ENCODE measurements around the gene RAB3D.
"Not testable (repeated sequence)": the region's sequence is repeated elsewhere in the genome, so short reads cannot be mapped to it uniquely, and the experiment has no call there.

RAB3D gene

GRCh38 chr19:11333838-11334237 lies 5.6 kb downstream of the RAB3D start:
- H3K36me3 Mint-ChIP-seq (ENCODE audit: low read depth); H3K27me3 Mint-ChIP-seq; H3K27ac Mint-ChIP-seq; H3K4me3 Mint-ChIP-seq; H3K9me3 Mint-ChIP-seq: not testable (repeated sequence)
- H3K4me1 Mint-ChIP-seq (ENCODE audit: low read depth), result peaks cover 15% of the 10 kb centered on the region

- no peak overlapping the region for H3K27ac Mint-ChIP-seq
- H3K36me3 Mint-ChIP-seq (ENCODE audit: low read depth), result peaks cover 9% of the 10 kb centered on the region
- H3K4me3 Mint-ChIP-seq, result no peak overlapping the region
- no peaks in the 10 kb centered on the region for H3K27me3 Mint-ChIP-seq
- no peaks in the 10 kb centered on the region for H3K9me3 Mint-ChIP-seq
- peaks cover 7% of the 10 kb centered on the region for H3K4me1 Mint-ChIP-seq (ENCODE audit: low read depth)
Measured at GRCh38 chr19:11332822-11333221, 6.6 kb downstream of the RAB3D start.

GRCh38 chr19:11331502-11331901 lies 8.0 kb downstream of the RAB3D start:
- H3K4me1 Mint-ChIP-seq (ENCODE audit: low read depth), result no peaks in the 10 kb centered on the region
- peaks cover 9% of the 10 kb centered on the region for H3K36me3 Mint-ChIP-seq (ENCODE audit: low read depth)
- no peak overlapping the region for H3K4me3 Mint-ChIP-seq
- H3K27ac Mint-ChIP-seq, result no peak overlapping the region
- no peaks in the 10 kb centered on the region for H3K9me3 Mint-ChIP-seq
- no peaks in the 10 kb centered on the region for H3K27me3 Mint-ChIP-seq

GRCh38 chr19:11330127-11330526 lies 9.3 kb downstream of the RAB3D start:
- Mint-ChIP-seq H3K36me3 (ENCODE audit: low read depth) (peaks cover 4% of the 10 kb centered on the region), H3K4me3 (no peak overlapping the region)

GRCh38 chr19:11325544-11325943 lies 13.9 kb downstream of the RAB3D start:
- peaks cover 27% of the 10 kb centered on the region for H3K4me1 Mint-ChIP-seq (ENCODE audit: low read depth)
- H3K4me3 Mint-ChIP-seq, result no peak overlapping the region
- H3K36me3 Mint-ChIP-seq (ENCODE audit: low read depth), result no peaks in the 10 kb centered on the region
- H3K27me3 Mint-ChIP-seq, result peaks cover 3% of the 10 kb centered on the region
- no peaks in the 10 kb centered on the region for H3K9me3 Mint-ChIP-seq
- H3K27ac Mint-ChIP-seq, result no peak overlapping the region

More at GRCh38 chr19:11330127-11330526, 9.3 kb downstream of the RAB3D start:
- H3K9me3 Mint-ChIP-seq, result no peaks in the 10 kb centered on the region
- H3K27ac Mint-ChIP-seq, result no peak overlapping the region
- H3K4me1 Mint-ChIP-seq (ENCODE audit: low read depth), result no peaks in the 10 kb centered on the region
- H3K27me3 Mint-ChIP-seq, result no peaks in the 10 kb centered on the region

GRCh38 chr19:11324748-11325389 lies 14.6 kb downstream of the RAB3D start:
- H3K4me1 Mint-ChIP-seq (ENCODE audit: low read depth), result peaks cover 27% of the 10 kb centered on the region
- no peaks in the 10 kb centered on the region for H3K36me3 Mint-ChIP-seq (ENCODE audit: low read depth)
- peak overlapping the region; percentile 81 for H3K27ac Mint-ChIP-seq
- H3K4me3 Mint-ChIP-seq, result no peak overlapping the region
- H3K27me3 Mint-ChIP-seq, result peaks cover 4% of the 10 kb centered on the region
- H3K9me3 Mint-ChIP-seq, result no peaks in the 10 kb centered on the region

- Mint-ChIP-seq H3K4me3 (peak overlapping the region; percentile 28), H3K9me3 (no peaks in the 10 kb centered on the region), H3K4me1 (ENCODE audit: low read depth) (peaks cover 27% of the 10 kb centered on the region), H3K36me3 (ENCODE audit: low read depth) (no peaks in the 10 kb centered on the region), H3K27ac (peak overlapping the region; percentile 81), H3K27me3 (peaks cover 4% of the 10 kb centered on the region)
Measured at GRCh38 chr19:11324079-11324661, 15.3 kb downstream of the RAB3D start.

GRCh38 chr19:11323601-11324078 lies 15.8 kb downstream of the RAB3D start:
- peak overlapping the region; percentile 28 for H3K4me3 Mint-ChIP-seq
- peaks cover 4% of the 10 kb centered on the region for H3K27me3 Mint-ChIP-seq

GRCh38 chr19:11322269-11323024 lies 17.0 kb downstream of the RAB3D start:
- Mint-ChIP-seq H3K36me3 (ENCODE audit: low read depth) (no peaks in the 10 kb centered on the region), H3K4me1 (ENCODE audit: low read depth) (peaks cover 30% of the 10 kb centered on the region), H3K4me3 (no peak overlapping the region), H3K27ac (no peak overlapping the region), H3K27me3 (peaks cover 4% of the 10 kb centered on the region), H3K9me3 (no peaks in the 10 kb centered on the region)

More at GRCh38 chr19:11323601-11324078, 15.8 kb downstream of the RAB3D start:
- Mint-ChIP-seq H3K27ac (peak overlapping the region; percentile 81), H3K9me3 (no peaks in the 10 kb centered on the region), H3K36me3 (ENCODE audit: low read depth) (no peaks in the 10 kb centered on the region), H3K4me1 (ENCODE audit: low read depth) (peaks cover 27% of the 10 kb centered on the region)

GRCh38 chr19:11321191-11322126 lies 18.0 kb downstream of the RAB3D start:
- H3K9me3 Mint-ChIP-seq, result no peaks in the 10 kb centered on the region
- H3K4me3 Mint-ChIP-seq, result no peak overlapping the region
- H3K4me1 Mint-ChIP-seq (ENCODE audit: low read depth), result peaks cover 30% of the 10 kb centered on the region
- peaks cover 9% of the 10 kb centered on the region for H3K27me3 Mint-ChIP-seq
- H3K36me3 Mint-ChIP-seq (ENCODE audit: low read depth), result no peaks in the 10 kb centered on the region
- no peak overlapping the region for H3K27ac Mint-ChIP-seq

GRCh38 chr19:11320278-11320995 lies 19.0 kb downstream of the RAB3D start:
- peaks cover 30% of the 10 kb centered on the region for H3K4me1 Mint-ChIP-seq (ENCODE audit: low read depth)
- not testable (repeated sequence) for H3K27me3 Mint-ChIP-seq; H3K4me3 Mint-ChIP-seq; H3K9me3 Mint-ChIP-seq; H3K27ac Mint-ChIP-seq; H3K36me3 Mint-ChIP-seq (ENCODE audit: low read depth)

GRCh38 chr19:11306337-11306736 lies 33.1 kb downstream of the RAB3D start:
- no peaks in the 10 kb centered on the region for H3K4me1 Mint-ChIP-seq (ENCODE audit: low read depth)
- no peaks in the 10 kb centered on the region for H3K36me3 Mint-ChIP-seq (ENCODE audit: low read depth)
- H3K27ac Mint-ChIP-seq, result no peak overlapping the region
- no peak overlapping the region for H3K4me3 Mint-ChIP-seq
- H3K9me3 Mint-ChIP-seq, result no peaks in the 10 kb centered on the region
- peaks cover 12% of the 10 kb centered on the region for H3K27me3 Mint-ChIP-seq

GRCh38 chr19:11304936-11305335 lies 34.5 kb downstream of the RAB3D start:
- Mint-ChIP-seq H3K4me3 (no peak overlapping the region), H3K27me3 (peaks cover 11% of the 10 kb centered on the region), H3K27ac (no peak overlapping the region), H3K36me3 (ENCODE audit: low read depth) (no peaks in the 10 kb centered on the region), H3K4me1 (ENCODE audit: low read depth) (no peaks in the 10 kb centered on the region), H3K9me3 (no peaks in the 10 kb centered on the region)

GRCh38 chr19:11300811-11301120 lies 38.7 kb downstream of the RAB3D start:
- no peak overlapping the region for H3K4me3 Mint-ChIP-seq
- peaks cover 1% of the 10 kb centered on the region for H3K27me3 Mint-ChIP-seq
- no peak overlapping the region for H3K27ac Mint-ChIP-seq
- H3K36me3 Mint-ChIP-seq (ENCODE audit: low read depth), result no peaks in the 10 kb centered on the region
- H3K9me3 Mint-ChIP-seq, result no peaks in the 10 kb centered on the region
- H3K4me1 Mint-ChIP-seq (ENCODE audit: low read depth), result no peaks in the 10 kb centered on the region
